ENCODE data around the gene HOXC12.

GRCh38 chr12:53981634-53982565, 27.2 kb downstream of the HOXC12 start:
- TF ChIP-seq CTCF (IDR thresholded peaks at IDR 0.05; ENCODE audit: borderline replicate concordance, extremely low read depth, low read length, poor library complexity, severe bottlenecking) (no peak), EZH2 (IDR thresholded peaks at IDR 0.05; ENCODE audit: borderline replicate concordance, low read depth, low read length, severe bottlenecking) (no peak)
